HG02973 (cell line): Measurements from ENCODE around the gene BEX4.
"Not testable (repeated sequence)": the region's sequence is repeated elsewhere in the genome, so short reads cannot be mapped to it uniquely, and the experiment has no call there.

Experiments
- ATAC-seq: cut with Tn5 transposase; IDR thresholded peaks from one replicate; pipeline ENCODE4 v1.9.1; 2021; ENCODE audit warnings: moderate library complexity; ENCODE audit not compliant: unreplicated experiment

BEX4 gene, protein sequence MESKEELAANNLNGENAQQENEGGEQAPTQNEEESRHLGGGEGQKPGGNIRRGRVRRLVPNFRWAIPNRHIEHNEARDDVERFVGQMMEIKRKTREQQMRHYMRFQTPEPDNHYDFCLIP

GRCh38 chrX:103214870-103215424 is at the start of gene BEX4:
Gene BEX4 (plus strand): TSS chrX:103215108. CDS start chrX:103216154, 1,046 bp downstream.
- ATAC-seq: peak; percentile 96

- ATAC-seq: no peak
These were observed 44.7 kb upstream of the BEX4 start for GRCh38 chrX:103170216-103170615.

DNA sequence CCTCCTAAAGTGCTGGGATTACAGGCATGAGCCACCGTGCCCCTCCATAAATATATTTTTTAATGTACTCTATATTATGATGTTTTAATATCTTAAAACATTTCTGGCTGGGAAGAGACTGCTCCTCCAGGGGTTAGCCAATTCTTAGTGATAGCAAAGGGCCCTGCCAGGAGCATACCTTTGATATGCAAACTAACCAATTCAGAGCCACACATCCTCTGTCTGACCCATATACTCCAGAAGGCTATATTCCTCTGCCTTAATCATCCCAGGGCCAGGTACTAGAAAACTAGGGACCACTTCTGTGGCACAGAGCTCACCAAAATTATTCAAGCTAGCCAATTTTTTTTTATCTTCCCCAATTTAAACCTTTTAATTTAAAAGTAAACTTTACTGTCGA is 43.6 kb upstream of the BEX4 start:
- no peak for ATAC-seq

- not testable (repeated sequence) for ATAC-seq
These were observed 39.7 kb upstream of the BEX4 start for GRCh38 chrX:103175256-103175655.

DNA sequence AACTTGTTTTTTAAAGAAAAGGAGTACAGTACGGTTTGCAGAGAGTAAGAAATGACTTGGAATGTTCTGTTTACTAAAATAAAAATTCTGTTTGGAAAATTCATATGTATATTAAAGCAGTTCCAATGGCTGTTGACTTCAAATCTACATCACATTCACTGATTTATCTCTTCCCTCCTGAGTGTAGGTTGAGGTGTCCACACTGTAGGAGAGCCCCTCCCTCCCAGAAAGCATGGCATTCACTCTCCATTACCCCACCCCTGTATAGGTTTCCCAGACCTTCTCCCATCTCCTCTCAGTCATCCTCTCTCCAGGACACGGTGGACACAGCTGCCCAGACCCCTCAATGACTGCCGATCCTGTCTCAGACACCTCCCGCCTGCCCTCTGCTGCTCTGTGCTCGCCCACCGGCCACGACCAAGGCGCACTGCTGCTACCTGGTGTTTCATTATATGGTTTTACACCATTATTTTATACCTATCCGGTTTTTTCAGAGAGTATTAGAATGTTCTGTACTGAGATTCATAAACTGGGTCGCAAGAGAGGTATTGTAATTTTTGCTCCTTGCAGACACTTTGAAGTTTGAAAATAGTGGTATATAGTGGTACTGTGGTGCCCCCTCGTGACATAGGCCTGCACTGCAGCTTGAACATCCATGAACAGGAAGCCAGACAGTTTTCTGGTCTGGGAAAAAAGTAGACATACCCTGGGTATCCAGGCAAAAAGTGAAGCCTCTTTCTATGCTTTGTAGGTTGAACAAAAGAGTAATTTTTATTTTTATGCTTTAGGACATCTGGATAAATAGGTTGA is 38.8 kb upstream of the BEX4 start:
- no peak for ATAC-seq

- no peak for ATAC-seq
These were observed 37.4 kb upstream of the BEX4 start for GRCh38 chrX:103177556-103177955.

- ATAC-seq: no peak
These were observed 31.0 kb upstream of the BEX4 start for GRCh38 chrX:103183912-103184311.

DNA sequence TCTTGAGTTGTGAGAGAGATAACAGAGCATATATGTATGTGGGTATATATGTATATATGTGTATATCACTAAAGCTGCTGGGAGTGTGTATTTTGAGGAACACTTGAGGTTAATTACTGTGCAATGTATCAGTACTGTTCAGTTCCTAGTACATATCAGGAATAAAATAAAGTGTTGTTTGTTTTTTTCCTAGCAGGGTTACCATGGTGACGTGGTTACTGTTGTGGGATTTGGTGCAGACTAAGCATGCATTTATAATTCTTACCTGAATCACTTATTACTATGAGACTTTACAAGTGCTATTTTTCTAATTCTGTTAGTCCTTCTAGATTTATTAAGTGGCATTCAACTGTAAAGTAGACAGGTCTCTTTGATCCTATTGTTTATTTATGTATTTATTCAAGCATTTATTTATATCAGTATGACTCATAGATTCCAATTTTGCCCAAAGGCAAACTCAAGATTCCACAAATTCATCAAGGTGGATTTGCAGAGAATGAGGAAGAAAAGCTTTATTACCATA is 26.9 kb upstream of the BEX4 start:
- no peak for ATAC-seq

DNA sequence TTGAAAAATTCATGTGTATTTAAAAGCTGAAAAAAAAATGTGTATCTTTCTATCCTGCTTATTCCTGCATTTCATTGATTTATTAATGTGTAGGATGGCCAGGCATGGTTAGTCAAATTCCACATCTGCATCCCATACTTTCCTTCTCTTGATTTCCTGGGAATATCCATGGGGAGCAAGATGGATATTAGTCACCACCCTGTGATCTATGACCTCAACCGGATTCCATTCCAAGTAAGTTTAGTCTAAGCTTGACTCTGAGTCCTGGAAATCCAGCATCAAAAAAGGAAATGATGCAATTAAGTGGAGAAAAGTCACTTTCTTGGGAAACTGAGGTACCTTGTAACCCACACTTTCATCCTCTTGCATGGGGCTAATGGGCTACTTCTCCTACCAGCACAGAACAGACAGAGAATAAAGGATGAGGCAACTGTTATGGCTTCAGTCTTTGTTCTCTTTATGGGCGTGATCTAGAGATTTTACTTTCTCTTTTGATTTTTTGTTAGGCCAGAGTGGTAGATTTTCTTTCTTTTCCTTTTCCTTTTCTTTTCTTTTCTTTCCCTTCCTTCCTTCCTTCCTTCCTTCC is 17.1 kb upstream of the BEX4 start:
- ATAC-seq: no peak

DNA sequence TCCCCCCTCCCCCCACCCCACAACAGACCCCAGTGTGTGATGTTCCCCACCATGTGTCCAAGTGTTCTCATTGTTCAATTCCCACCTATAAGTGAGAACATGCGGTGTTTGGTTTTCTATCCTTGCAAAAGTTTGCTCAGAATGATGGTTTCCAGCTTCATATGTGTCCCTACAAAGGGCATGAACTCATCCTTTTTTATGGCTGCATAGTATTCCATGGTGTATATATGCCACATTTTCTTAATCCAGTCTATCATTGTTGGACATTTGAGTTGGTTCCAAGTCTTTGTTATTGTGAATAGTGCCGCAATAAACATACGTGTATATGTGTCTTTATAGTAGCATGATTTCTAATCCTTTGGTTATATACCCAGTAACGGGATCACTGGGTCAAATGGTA is 16.2 kb upstream of the BEX4 start:
- not testable (repeated sequence) for ATAC-seq

GRCh38 chrX:103201041-103201440 is 13.9 kb upstream of the BEX4 start:
- no peak for ATAC-seq

DNA sequence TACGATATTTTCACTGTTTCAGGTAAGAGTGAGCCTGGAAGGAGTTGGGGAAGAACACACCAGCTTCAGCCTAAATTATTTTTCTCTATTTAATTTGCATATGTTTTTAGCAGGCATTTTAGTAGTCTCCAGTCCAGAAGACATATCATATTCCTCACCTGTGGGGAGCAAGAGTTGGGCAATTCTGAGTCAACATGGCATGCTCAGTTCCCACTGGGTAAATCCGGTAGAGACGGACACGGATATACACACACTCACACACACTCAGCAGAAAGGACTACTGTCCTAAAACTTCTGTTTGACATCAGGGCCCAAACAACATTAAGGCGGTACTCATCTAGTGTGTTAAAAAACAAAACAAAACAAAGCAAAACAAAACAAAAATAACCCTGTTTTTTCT is 4.9 kb upstream of the BEX4 start:
- ATAC-seq: no peak

GRCh38 chrX:103211012-103211715 is 3.7 kb upstream of the BEX4 start:
- ATAC-seq: no peak

DNA sequence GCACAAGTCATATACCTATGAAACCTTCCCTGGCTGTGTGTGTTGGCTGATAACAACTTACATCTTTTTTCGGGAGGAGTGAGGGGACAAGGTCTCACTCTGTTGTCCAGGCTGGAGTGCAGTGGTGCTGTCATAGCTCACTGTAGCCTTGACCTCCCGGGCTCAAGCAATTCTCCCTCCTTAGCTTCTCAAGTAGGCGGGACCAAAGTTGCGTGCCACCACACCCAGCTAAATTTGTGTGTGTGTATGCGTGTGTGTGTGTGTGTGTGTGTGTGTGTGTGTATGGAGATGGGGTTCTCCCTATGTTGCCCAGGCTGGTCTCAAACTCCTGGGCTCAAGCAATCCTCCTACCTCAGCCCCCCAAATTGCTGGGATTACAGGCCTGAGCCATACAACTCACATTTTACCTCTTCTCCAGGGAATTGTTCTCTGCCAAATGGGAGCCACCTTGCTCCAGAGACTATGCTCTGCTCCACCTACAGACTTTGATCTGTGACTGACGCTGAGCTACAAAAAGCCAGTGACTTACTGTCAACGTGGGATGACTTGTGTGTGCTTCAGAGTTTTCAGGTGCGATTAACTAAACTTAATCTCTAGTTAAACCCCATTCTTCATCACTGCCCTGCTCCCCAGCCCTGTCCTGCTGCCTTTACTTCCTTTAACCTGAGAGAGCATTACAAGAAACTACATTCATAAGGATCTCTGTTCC is 2.0 kb upstream of the BEX4 start:
- ATAC-seq: no peak

DNA sequence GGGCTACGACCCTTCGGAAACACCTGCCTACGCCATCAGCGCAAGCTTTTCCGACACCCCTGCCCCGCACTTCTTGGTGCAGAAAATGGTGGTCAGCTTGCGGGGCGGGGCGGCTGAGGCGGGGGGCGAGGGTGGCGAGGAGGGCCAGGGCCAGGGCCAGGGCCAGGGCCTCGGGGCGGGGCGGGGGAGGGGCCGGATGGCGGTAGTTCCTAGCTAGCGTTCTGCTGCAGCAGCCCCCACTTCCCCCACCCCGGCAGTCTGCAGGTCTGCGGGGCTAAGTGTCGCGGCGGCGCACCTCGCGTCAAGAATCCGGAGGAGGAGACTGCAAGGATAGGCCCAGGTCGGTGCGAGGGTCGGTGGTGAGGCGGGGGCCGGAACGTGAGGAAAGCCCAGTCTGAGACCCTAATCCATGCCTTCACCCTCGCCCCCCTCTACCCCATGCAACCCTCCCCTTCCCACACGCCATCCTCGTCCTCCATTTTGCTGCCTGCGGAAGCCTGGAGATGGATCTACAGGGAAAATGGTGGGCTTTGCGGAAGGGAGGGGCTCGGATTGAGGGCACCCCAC is 600 bp downstream of the BEX4 start:
- ATAC-seq: peak; percentile 24

DNA sequence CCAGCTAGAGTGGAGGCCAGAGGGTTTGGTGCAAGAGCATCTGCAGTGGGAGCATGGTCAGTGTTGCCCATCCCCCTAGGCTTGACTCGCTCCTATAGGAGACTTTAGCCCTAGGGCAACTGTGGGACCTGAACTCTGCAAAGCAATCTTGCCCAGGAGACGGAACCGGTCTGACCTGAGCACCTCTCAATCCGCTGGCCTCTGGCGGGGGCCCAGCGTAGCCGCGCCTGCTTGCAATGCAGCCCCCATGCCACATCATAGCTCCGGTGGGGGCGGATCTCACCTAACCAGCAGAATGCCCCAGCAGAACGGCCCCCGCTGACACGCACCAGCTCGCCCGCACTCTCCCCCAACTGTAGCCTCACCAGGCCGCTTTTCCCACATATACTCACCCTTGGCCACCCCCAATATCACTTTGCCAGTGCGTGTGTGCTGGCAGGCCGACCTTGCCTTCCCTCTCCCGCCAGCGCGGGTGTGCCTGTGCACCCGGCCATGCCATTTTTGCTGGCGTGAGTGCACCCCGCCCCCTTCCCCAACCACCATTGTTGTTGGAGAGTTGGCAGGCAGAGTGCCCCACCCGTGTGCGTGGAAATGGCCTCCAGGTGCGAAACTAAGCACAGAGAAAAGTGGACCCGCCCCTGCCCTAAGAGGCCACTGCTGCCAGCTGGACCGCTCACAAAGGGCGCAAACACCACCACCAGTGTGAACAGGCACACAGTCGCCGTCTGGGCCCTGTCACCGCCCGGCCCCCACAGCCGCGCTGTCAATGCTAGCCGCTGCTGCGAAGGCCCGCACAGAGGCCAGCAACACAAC is 5.8 kb downstream of the BEX4 start:
- no peak for ATAC-seq

DNA sequence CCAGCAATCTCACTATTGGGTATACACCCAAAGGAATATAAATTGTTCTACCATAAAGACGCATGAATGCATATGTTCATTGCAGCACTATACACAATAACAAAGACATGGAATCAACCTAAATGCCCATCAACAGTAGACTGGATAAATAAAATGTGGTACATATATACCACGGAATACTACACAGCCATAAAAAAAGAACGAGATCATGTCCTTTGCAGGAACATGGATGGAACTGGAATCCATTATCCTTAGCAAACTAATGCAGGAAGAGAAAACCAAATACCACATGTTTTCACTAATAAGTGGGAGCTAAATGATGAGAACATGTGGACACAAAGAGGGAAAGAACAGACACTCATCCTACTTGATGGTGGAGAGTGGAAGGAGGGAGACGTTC is 11.0 kb downstream of the BEX4 start:
- ATAC-seq: not testable (repeated sequence)

GRCh38 chrX:103233263-103233662 is 18.4 kb downstream of the BEX4 start:
- ATAC-seq: no peak

DNA sequence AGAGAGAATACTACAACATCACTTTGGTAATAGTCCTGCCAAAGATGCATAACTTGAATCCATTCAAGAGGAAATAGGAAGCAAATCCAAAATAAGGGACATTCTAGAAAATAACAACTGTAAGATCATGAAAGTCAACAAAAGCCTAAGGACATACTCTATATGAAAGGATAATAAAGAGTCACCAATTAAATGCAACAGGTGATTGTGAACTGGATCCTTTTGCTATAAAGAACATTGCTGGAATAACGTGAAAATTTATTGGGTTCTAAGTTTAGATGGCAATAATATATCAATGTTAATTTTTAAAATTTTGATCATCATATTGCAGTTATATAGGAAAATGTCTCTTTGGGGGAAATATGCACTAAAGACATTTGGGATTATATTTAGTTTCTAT is 20.0 kb downstream of the BEX4 start:
- no peak for ATAC-seq
